Naive thymus-derived CD4-positive, alpha-beta T cell (primary cell): ENCODE results near the gene TMEM237. TPM values are rescaled to one million over a fixed set of nuclear protein-coding genes. Genes with fewer than 3 reads are reported as not detected.

ENCODE experiments used
- ATAC-seq: fragments of 150-1000 bp; cut with Tn5 transposase; 2 replicates; pipeline ENCODE4 v1.10.0; 2021; ENCODE audit warnings: mild to moderate bottlenecking, moderate library complexity
- CTCF ChIA-PET: fragments of 350-600 bp; sonication (Branson Sonifier 250); formaldehyde crosslinking; loops from one replicate; lab custom pipeline; 2021; ENCODE audit warnings: antibody characterized with exemption; lab: Charles Lee
- POLR2A ChIA-PET: fragments of 350-600 bp; sonication (Branson Sonifier 250); formaldehyde crosslinking; loops from one replicate; lab custom pipeline; 2021; ENCODE audit warnings: antibody characterized with exemption, inconsistent platforms; lab: Charles Lee
- DNase-seq, 9 donors: peaks; one replicate each; pipeline versions ENCODE4 v3.0.0 to v3.0.0-alpha.2; 2020 to 2022; ENCODE audit warnings: mixed read lengths in 1 of 9
- H3K27ac ChIP-seq: one replicate; pipeline ENCODE4 v1.7.0; 2013; ENCODE audit warnings: mild to moderate bottlenecking, low read depth, low read length, moderate library complexity
- H3K27me3 ChIP-seq, 2 donors: one replicate each; pipeline ENCODE4 v1.7.0; 2013; ENCODE audit warnings: low read length in 2 of 2, mild to moderate bottlenecking in 2 of 2, moderate library complexity in 2 of 2; ENCODE audit not compliant: control insufficient read depth in 2 of 2, insufficient read depth in 2 of 2
- H3K36me3 ChIP-seq, 3 experiments: 1 replicate in 2 of 3; 2 replicates in 1 of 3; pipeline ENCODE4 v1.7.0; 2013; ENCODE audit warnings: low read length in 3 of 3, mild to moderate bottlenecking in 3 of 3, moderate library complexity in 1 of 3; ENCODE audit not compliant: insufficient read depth in 3 of 3, control insufficient read depth in 2 of 3
- H3K4me1 ChIP-seq, 2 donors: one replicate each; pipeline ENCODE4 v1.7.0; 2013; ENCODE audit warnings: low read length in 2 of 2, mild to moderate bottlenecking in 2 of 2, moderate library complexity in 1 of 2; ENCODE audit not compliant: control insufficient read depth in 2 of 2, insufficient read depth in 2 of 2
- H3K4me3 ChIP-seq: 2 replicates; pipeline ENCODE4 v1.7.0; 2013; ENCODE audit warnings: mild to moderate bottlenecking, low read length
- H3K9me3 ChIP-seq, 3 experiments: 1 replicate in 2 of 3; 2 replicates in 1 of 3; pipeline ENCODE4 v1.7.0; 2013; ENCODE audit warnings: low read length in 3 of 3; ENCODE audit not compliant: control insufficient read depth in 2 of 3
- H3K27ac Mint-ChIP-seq, 9 donors: one replicate each; pipeline ENCODE4 v1.8.0; 2020 to 2022; ENCODE audit warnings: mixed read lengths in 9 of 9, mild to moderate bottlenecking in 8 of 9, moderate library complexity in 5 of 9, inconsistent platforms in 2 of 9
- H3K27me3 Mint-ChIP-seq, 5 donors: one replicate each; pipeline ENCODE4 v1.8.0; 2021 to 2022; ENCODE audit warnings: mixed read lengths in 5 of 5, mild to moderate bottlenecking in 1 of 5
- H3K36me3 Mint-ChIP-seq, 5 donors: one replicate each; pipeline ENCODE4 v1.8.0; 2020 to 2022; ENCODE audit warnings: mixed read lengths in 5 of 5, mild to moderate bottlenecking in 3 of 5, inconsistent platforms in 1 of 5
- H3K4me1 Mint-ChIP-seq, 7 donors: one replicate each; pipeline ENCODE4 v1.8.0; 2020 to 2022; ENCODE audit warnings: mixed read lengths in 7 of 7, mild to moderate bottlenecking in 3 of 7, inconsistent platforms in 1 of 7
- H3K4me3 Mint-ChIP-seq, 10 donors: one replicate each; pipeline ENCODE4 v1.8.0; 2020 to 2022; ENCODE audit warnings: mild to moderate bottlenecking in 10 of 10, mixed read lengths in 10 of 10, moderate library complexity in 6 of 10, inconsistent platforms in 2 of 10
- H3K9me3 Mint-ChIP-seq, 11 donors: one replicate each; pipeline ENCODE4 v1.8.0; 2020 to 2022; ENCODE audit warnings: mixed read lengths in 11 of 11, mild to moderate bottlenecking in 4 of 11, inconsistent platforms in 1 of 11, moderate library complexity in 1 of 11
- intact Hi-C, 2 donors: fragments of 100-400 bp; cut with micrococcal nuclease; formaldehyde crosslinking; loops; one replicate each; pipeline ENCODE4 v1.15.1; 2023
- polyA plus RNA-seq, 2 donors: library from polyadenylated mRNA; unstranded; fragments of 300-500 nt; fragmentation: Illumina TruSeq; gene quantifications; one replicate each; pipeline ENCODE4 v1.2.3, GENCODE V29; 2021
- total RNA-seq, 6 experiments: library from RNA in 5 of 6; stranded (reverse) in 5 of 6; gene quantifications; 1 replicate in 5 of 6; 2 replicates in 1 of 6; pipeline ENCODE4 v1.2.3 and lab custom pipeline; 2021 to 2026

The TMEM237 gene
- total and polyA plus RNA-seq, 7 experiments from 2014 or later, result 2.7 to 13.4 (median 4.0) TPM

GRCh38 chr2:201647431-201647830 lies 4.1 kb upstream of the TMEM237 start:
- H3K27ac ChIP-seq, result no peak overlapping the region
- ChIA-PET CTCF (no interaction called here), POLR2A (interaction anchor here (0.7 kb wide), 1 partner anchor 53 kb away, joined by 3 read pairs; no protein-coding TSS in a partner anchor)
- H3K36me3 ChIP-seq, result peaks cover 0 to 5% (median 0%) of the 10 kb centered on the region in 3 experiments
- H3K9me3 ChIP-seq, result no peaks in the 10 kb centered on the region
- peaks cover 0 to 5% of the 10 kb centered on the region in 2 donors for H3K4me1 ChIP-seq
- no peak overlapping the region for H3K4me3 ChIP-seq
- intact Hi-C loops, result loop anchor here (10.0 kb wide), 3 partner anchors 783 to 1733 kb away; partner anchors contain the start of genes C2orf69 (in 1 of the 2), CLK1 (in 1 of the 2) and CYP20A1 (in 1 of the 2)
- Mint-ChIP-seq H3K9me3 (no peaks in the 10 kb centered on the region), H3K27me3 (peaks cover 0 to 15% (median 7%) of the 10 kb centered on the region in 5 donors), H3K27ac (no peak overlapping the region), H3K4me1 (peaks cover 0 to 11% (median 9%) of the 10 kb centered on the region in 7 donors), H3K36me3 (no peaks in the 10 kb centered on the region), H3K4me3 (no peak overlapping the region)
- no peaks in the 10 kb centered on the region for H3K27me3 ChIP-seq
- ATAC-seq (no peak), DNase-seq (no peak)

- H3K4me1 ChIP-seq, result peaks cover 3 to 5% of the 10 kb centered on the region in 2 donors
- POLR2A ChIA-PET, result interaction anchor here (3.2 kb wide), 1 partner anchor 193 kb away, joined by 19 read pairs; the partner anchor contains the start of genes STRADB and TRAK2
- Mint-ChIP-seq H3K4me3 (peak overlapping the region; percentile 22 to 99 (median 92)), H3K4me1 (peaks cover 5 to 21% (median 12%) of the 10 kb centered on the region in 7 donors), H3K27ac (peak overlapping the region in 8 of 9 donors; percentile 71 to 100 (median 90)), H3K36me3 (no peaks in the 10 kb centered on the region), H3K9me3 (no peaks in the 10 kb centered on the region), H3K27me3 (peaks cover 0 to 4% (median 0%) of the 10 kb centered on the region in 5 donors)
- ATAC-seq, result no peak
- H3K9me3 ChIP-seq, result no peaks in the 10 kb centered on the region
- H3K27me3 ChIP-seq, result no peaks in the 10 kb centered on the region
- peaks cover 0 to 5% (median 0%) of the 10 kb centered on the region in 3 experiments for H3K36me3 ChIP-seq
- CTCF ChIA-PET, result interaction anchor here (0.6 to 1.0 kb wide), 2 partner anchors 13 to 69 kb away, joined by 3 read pairs; no protein-coding TSS in a partner anchor
- intact Hi-C loops, result loop anchor here (5.0 to 10.0 kb wide), 11 partner anchors 237 to 1729 kb away; partner anchors contain the start of genes BMPR2 (in 1 of the 2), C2orf69 (in 1 of the 2), CASP10 (in 1 of the 2) and CLK1 (in 1 of the 2)
- no peak overlapping the region for H3K4me3 ChIP-seq
- H3K27ac ChIP-seq, result no peak overlapping the region
- no peak for DNase-seq
Measured at GRCh38 chr2:201644001-201644400, 698 bp upstream of the TMEM237 start.

GRCh38 chr2:201642579-201643215 lies 606 bp downstream of the TMEM237 start:
- POLR2A ChIA-PET, result interaction anchor here (0.5 to 3.2 kb wide), 9 partner anchors 9 to 779 kb away, joined by 3 to 19 read pairs (median 4); partner anchors contain the start of genes ALS2, CFLAR, CLK1 and STRADB
- peaks cover 0 to 4% (median 0%) of the 10 kb centered on the region in 5 donors for H3K27me3 Mint-ChIP-seq
- peak; percentile 94 for ATAC-seq

GRCh38 chr2:201642086-201642578 lies 1.2 kb downstream of the TMEM237 start:
- no peaks in the 10 kb centered on the region for H3K27me3 ChIP-seq
- ATAC-seq, result peak; percentile 71
- intact Hi-C loops, result loop anchor here (1.0 to 10.0 kb wide), 22 partner anchors 139 to 1727 kb away; partner anchors contain the start of genes CASP10 (in 2 of the 2), FZD7 (in 2 of the 2), NBEAL1 (in 2 of the 2) and NOP58 (in 2 of the 2)
- ChIA-PET POLR2A (interaction anchor here (0.5 to 3.2 kb wide), 8 partner anchors 9 to 778 kb away, joined by 3 to 19 read pairs (median 4); partner anchors contain the start of genes ALS2, CLK1, STRADB and TRAK2), CTCF (no interaction called here)
- H3K4me1 ChIP-seq, result peaks cover 3 to 5% of the 10 kb centered on the region in 2 donors
- peaks cover 0 to 5% (median 0%) of the 10 kb centered on the region in 3 experiments for H3K36me3 ChIP-seq
- Mint-ChIP-seq H3K9me3 (no peaks in the 10 kb centered on the region), H3K4me1 (peaks cover 5 to 21% (median 12%) of the 10 kb centered on the region in 7 donors), H3K36me3 (peaks cover 0 to 3% (median 0%) of the 10 kb centered on the region in 5 donors), H3K27me3 (peaks cover 0 to 4% (median 0%) of the 10 kb centered on the region in 5 donors), H3K27ac (peak overlapping the region; percentile 76 to 100 (median 97)), H3K4me3 (peak overlapping the region; percentile 86 to 99 (median 96))
- no peaks in the 10 kb centered on the region for H3K9me3 ChIP-seq
- H3K4me3 ChIP-seq, result peak overlapping the region; percentile 95
- H3K27ac ChIP-seq, result peak overlapping the region; percentile 87
- DNase-seq, result no peak

More at GRCh38 chr2:201642579-201643215, 606 bp downstream of the TMEM237 start:
- peak overlapping the region; percentile 86 to 99 (median 96) for H3K4me3 Mint-ChIP-seq
- Histone ChIP-seq H3K4me1 (peaks cover 3 to 5% of the 10 kb centered on the region in 2 donors), H3K9me3 (no peaks in the 10 kb centered on the region), H3K27ac (peak overlapping the region; percentile 87), H3K36me3 (peaks cover 0 to 5% (median 0%) of the 10 kb centered on the region in 3 experiments), H3K27me3 (no peaks in the 10 kb centered on the region), H3K4me3 (peak overlapping the region; percentile 95)
- H3K36me3 Mint-ChIP-seq, result peaks cover 0 to 3% (median 0%) of the 10 kb centered on the region in 5 donors
- CTCF ChIA-PET, result no interaction called here
- intact Hi-C loops, result loop anchor here (1.0 to 10.0 kb wide), 24 partner anchors 139 to 1728 kb away; partner anchors contain the start of genes CASP10 (in 2 of the 2), FZD7 (in 2 of the 2), NBEAL1 (in 2 of the 2) and NOP58 (in 2 of the 2)
- H3K27ac Mint-ChIP-seq, result peak overlapping the region; percentile 76 to 100 (median 97)
- H3K9me3 Mint-ChIP-seq, result no peaks in the 10 kb centered on the region
- DNase-seq, result peak; percentile 81 to 94 (median 92)
- peaks cover 5 to 21% (median 12%) of the 10 kb centered on the region in 7 donors for H3K4me1 Mint-ChIP-seq

GRCh38 chr2:201639205-201639604 lies 4.1 kb downstream of the TMEM237 start:
- CTCF ChIA-PET, result no interaction called here
- ATAC-seq (no peak), DNase-seq (no peak)
- peaks cover 5 to 18% (median 12%) of the 10 kb centered on the region in 7 donors for H3K4me1 Mint-ChIP-seq
- H3K36me3 Mint-ChIP-seq, result peaks cover 4 to 15% (median 12%) of the 10 kb centered on the region in 5 donors
- H3K27me3 Mint-ChIP-seq, result peaks cover 0 to under 1% (median 0%) of the 10 kb centered on the region in 5 donors
- H3K27ac Mint-ChIP-seq, result no peak overlapping the region
- H3K9me3 Mint-ChIP-seq, result no peaks in the 10 kb centered on the region
- Histone ChIP-seq H3K4me3 (no peak overlapping the region), H3K27ac (no peak overlapping the region), H3K27me3 (no peaks in the 10 kb centered on the region), H3K36me3 (peaks cover 0 to 6% (median 0%) of the 10 kb centered on the region in 3 experiments), H3K9me3 (no peaks in the 10 kb centered on the region), H3K4me1 (peaks cover 3 to 5% of the 10 kb centered on the region in 2 donors)
- POLR2A ChIA-PET, result no interaction called here
- intact Hi-C loops, result no loop called here
- H3K4me3 Mint-ChIP-seq, result no peak overlapping the region

GRCh38 chr2:201638326-201638725 lies 5.0 kb downstream of the TMEM237 start:
- H3K4me1 ChIP-seq, result peaks cover under 1 to 3% of the 10 kb centered on the region in 2 donors
- intact Hi-C loops, result no loop called here
- H3K27ac ChIP-seq, result no peak overlapping the region
- H3K4me3 ChIP-seq, result no peak overlapping the region
- H3K27me3 Mint-ChIP-seq, result no peaks in the 10 kb centered on the region
- POLR2A ChIA-PET, result no interaction called here
- DNase-seq (no peak), ATAC-seq (no peak)
- H3K4me3 Mint-ChIP-seq, result no peak overlapping the region
- no peak overlapping the region for H3K27ac Mint-ChIP-seq
- H3K9me3 Mint-ChIP-seq, result no peaks in the 10 kb centered on the region
- no peaks in the 10 kb centered on the region for H3K9me3 ChIP-seq
- peaks cover 0 to 12% (median 7%) of the 10 kb centered on the region in 7 donors for H3K4me1 Mint-ChIP-seq
- H3K36me3 ChIP-seq, result peaks cover 0 to 12% (median 0%) of the 10 kb centered on the region in 3 experiments
- CTCF ChIA-PET, result no interaction called here
- H3K27me3 ChIP-seq, result no peaks in the 10 kb centered on the region
- H3K36me3 Mint-ChIP-seq, result peaks cover 4 to 19% (median 14%) of the 10 kb centered on the region in 5 donors
